AG04450 (cell line): Measurements from ENCODE around the gene ZNF536. TPM values are rescaled to one million over a fixed set of nuclear protein-coding genes. Genes with fewer than 3 reads are reported as not detected.

Experiments
- CTCF ChIA-PET: fragments of 300-600, 350-600 bp; formaldehyde crosslinking; extraction: SDS; loops from one replicate; lab custom pipeline; 2022; ENCODE audit warnings: antibody characterized with exemption, inconsistent platforms; lab: Charles Lee
- POLR2A ChIA-PET: fragments of 350-600 bp; formaldehyde crosslinking; extraction: SDS; loops from one replicate; lab custom pipeline; 2021; ENCODE audit warnings: antibody characterized with exemption, inconsistent platforms; lab: Yijun Ruan, JAX
- DNase-seq: peaks from one replicate; pipeline ENCODE4 v3.0.0-alpha.2; 2011; ENCODE audit warnings: low read depth, low spot score
- H3K27ac ChIP-seq: one replicate; pipeline ENCODE4 v1.5.1; 2012; ENCODE audit warnings: low read depth, low read length, control low read depth
- H3K27me3 ChIP-seq: one replicate; pipeline ENCODE4 v1.6.0; 2012; ENCODE audit warnings: low read length; ENCODE audit not compliant: control insufficient read depth, insufficient read depth
- H3K4me3 ChIP-seq: 2 replicates; pipeline ENCODE4 v1.5.1; 2011; ENCODE audit warnings: mild to moderate bottlenecking, low read depth, low read length, control low read depth
- H3K9me3 ChIP-seq: 2 replicates; pipeline ENCODE4 v1.5.1; 2012; ENCODE audit warnings: low read length; ENCODE audit not compliant: control insufficient read depth, insufficient read depth
- polyA plus RNA-seq: library from polyadenylated mRNA; depleted of rRNA; stranded (reverse); fragments of >200 nt; gene quantifications from 2 replicates; pipeline ENCODE4 v1.2.3, GENCODE V29; 2011
- TF ChIP-seq, protein P1 (sequence below): IDR thresholded peaks from 2 replicates; pipeline ENCODE4 v1.5.1; 2011; ENCODE audit warnings: low read depth, low read length, control low read depth, inconsistent platforms

Gene ZNF536
- polyA plus RNA-seq, 1 experiment, result not detected

DNA sequence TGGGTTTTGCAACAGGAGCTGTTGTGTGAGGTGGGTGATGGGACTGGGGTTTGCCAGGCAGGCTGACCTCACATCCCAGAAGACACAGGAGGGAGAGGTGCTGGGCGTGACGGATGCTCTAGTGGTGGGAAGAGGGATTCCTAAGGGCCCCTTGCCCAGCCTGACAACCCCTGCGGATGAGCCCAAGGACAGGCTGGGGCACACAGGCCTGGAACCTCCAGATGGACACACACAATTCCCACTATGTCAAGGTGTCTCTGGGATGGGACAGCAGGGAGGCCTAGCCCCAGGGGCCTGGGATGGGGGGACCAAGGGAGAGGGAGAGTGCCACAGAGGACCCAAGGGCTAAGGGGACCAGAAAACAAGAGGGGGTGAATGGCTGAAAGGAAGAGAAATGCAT lies 191.5 kb downstream of the ZNF536 start:
- TF ChIP-seq, protein P1, sequence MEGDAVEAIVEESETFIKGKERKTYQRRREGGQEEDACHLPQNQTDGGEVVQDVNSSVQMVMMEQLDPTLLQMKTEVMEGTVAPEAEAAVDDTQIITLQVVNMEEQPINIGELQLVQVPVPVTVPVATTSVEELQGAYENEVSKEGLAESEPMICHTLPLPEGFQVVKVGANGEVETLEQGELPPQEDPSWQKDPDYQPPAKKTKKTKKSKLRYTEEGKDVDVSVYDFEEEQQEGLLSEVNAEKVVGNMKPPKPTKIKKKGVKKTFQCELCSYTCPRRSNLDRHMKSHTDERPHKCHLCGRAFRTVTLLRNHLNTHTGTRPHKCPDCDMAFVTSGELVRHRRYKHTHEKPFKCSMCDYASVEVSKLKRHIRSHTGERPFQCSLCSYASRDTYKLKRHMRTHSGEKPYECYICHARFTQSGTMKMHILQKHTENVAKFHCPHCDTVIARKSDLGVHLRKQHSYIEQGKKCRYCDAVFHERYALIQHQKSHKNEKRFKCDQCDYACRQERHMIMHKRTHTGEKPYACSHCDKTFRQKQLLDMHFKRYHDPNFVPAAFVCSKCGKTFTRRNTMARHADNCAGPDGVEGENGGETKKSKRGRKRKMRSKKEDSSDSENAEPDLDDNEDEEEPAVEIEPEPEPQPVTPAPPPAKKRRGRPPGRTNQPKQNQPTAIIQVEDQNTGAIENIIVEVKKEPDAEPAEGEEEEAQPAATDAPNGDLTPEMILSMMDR, result no peak
- Histone ChIP-seq H3K27ac (no peak overlapping the region), H3K27me3 (no peaks in the 10 kb centered on the region), H3K9me3 (peaks cover 71% of the 10 kb centered on the region), H3K4me3 (no peak overlapping the region)
- POLR2A ChIA-PET, result no interaction called here
- CTCF ChIA-PET, result no interaction called here
- no peak for DNase-seq

GRCh38 chr19:30564551-30565011 lies 192.4 kb downstream of the ZNF536 start:
- Histone ChIP-seq H3K4me3 (no peak overlapping the region), H3K9me3 (peaks cover 71% of the 10 kb centered on the region), H3K27ac (no peak overlapping the region), H3K27me3 (no peaks in the 10 kb centered on the region)
- DNase-seq, result no peak
- TF ChIP-seq, protein P1, result no peak
- ChIA-PET POLR2A (no interaction called here), CTCF (no interaction called here)

DNA sequence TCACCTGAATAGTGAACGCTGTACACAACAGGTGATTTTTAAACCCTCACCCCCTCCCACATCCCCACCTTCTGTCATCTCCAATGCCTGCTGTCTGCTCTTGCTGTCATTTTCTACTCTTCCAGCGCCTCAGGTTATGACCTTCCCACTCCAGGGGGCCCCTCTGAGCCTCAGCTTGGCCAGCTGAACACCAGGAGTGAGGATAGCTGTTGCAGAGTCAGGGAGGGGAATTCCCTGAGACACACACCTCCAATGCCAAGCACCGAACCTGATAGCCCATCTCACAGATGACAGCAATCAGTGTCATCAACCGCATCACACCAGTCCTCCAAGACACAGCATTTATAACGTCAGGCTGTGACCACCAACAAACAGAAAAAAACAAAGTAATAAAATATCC lies 193.5 kb downstream of the ZNF536 start:
- Histone ChIP-seq H3K27ac (no peak overlapping the region), H3K27me3 (no peaks in the 10 kb centered on the region), H3K4me3 (no peak overlapping the region), H3K9me3 (peaks cover 71% of the 10 kb centered on the region)
- ChIA-PET CTCF (no interaction called here), POLR2A (no interaction called here)
- no peak for DNase-seq
- TF ChIP-seq, protein P1, result no peak

DNA sequence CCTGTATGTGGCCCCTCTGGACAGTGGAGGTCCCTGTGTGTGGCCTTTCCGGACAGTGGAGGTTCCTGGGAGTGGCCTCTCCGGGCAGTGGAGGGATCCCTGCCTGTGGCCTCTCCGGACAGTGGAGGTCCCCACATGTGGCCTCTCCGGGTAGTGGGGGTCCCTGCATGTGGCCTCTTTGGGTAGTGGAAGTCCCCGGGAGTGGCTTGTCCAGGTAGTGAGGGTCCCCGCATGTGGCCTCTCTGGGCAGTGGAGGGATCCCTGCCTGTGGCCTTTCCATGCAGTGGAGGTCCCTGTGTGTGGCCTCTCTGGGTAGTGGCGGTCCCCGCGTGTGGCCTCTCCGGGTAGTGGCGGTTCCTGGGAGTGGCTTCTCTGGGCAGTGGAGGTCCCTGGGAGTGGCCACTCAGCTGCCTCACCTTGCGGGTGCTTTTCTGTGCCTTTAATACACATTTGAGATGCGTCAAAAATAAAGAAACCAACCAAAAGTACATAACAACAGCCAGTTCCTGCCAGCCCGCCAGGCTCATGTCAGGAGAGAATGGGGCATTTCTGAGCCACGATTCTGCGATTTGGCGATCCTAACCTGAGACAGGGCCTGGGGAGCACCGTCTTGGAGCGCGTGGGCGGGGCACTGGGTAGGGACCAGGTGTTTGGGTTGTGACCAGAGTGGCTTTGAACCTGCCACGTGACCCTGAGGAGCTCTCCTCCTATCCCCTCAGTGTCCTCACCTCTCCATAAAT lies 194.7 kb downstream of the ZNF536 start:
- peaks cover 70% of the 10 kb centered on the region for H3K9me3 ChIP-seq
- no peak for DNase-seq
- H3K27ac ChIP-seq, result no peak overlapping the region
- TF ChIP-seq, protein P1, result no peak
- ChIA-PET POLR2A (no interaction called here), CTCF (no interaction called here)
- H3K4me3 ChIP-seq, result no peak overlapping the region
- H3K27me3 ChIP-seq, result no peaks in the 10 kb centered on the region

GRCh38 chr19:30567536-30568232 lies 195.5 kb downstream of the ZNF536 start:
- Histone ChIP-seq H3K9me3 (peaks cover 74% of the 10 kb centered on the region), H3K27me3 (no peaks in the 10 kb centered on the region), H3K4me3 (no peak overlapping the region), H3K27ac (no peak overlapping the region)
- POLR2A ChIA-PET, result no interaction called here
- CTCF ChIA-PET, result no interaction called here
- TF ChIP-seq, protein P1, result no peak
- no peak for DNase-seq
